Measurements from ENCODE around the gene MRPS9.

Gene MRPS9

GRCh38 chr2:105125920-105126319 is 88.1 kb downstream of the MRPS9 start:
- DNase-seq = no peak

GRCh38 chr2:105126336-105126735 is 88.5 kb downstream of the MRPS9 start:
- no peak for DNase-seq

- DNase-seq = no peak
Observed at GRCh38 chr2:105127289-105127915, 89.5 kb downstream of the MRPS9 start.

- no peak for DNase-seq
Observed at GRCh38 chr2:105129722-105130232, 91.9 kb downstream of the MRPS9 start.

GRCh38 chr2:105130546-105130945 is 92.7 kb downstream of the MRPS9 start:
- no peak for DNase-seq

- DNase-seq = peak; percentile 53
Observed at GRCh38 chr2:105134081-105134480, 96.2 kb downstream of the MRPS9 start.

DNA sequence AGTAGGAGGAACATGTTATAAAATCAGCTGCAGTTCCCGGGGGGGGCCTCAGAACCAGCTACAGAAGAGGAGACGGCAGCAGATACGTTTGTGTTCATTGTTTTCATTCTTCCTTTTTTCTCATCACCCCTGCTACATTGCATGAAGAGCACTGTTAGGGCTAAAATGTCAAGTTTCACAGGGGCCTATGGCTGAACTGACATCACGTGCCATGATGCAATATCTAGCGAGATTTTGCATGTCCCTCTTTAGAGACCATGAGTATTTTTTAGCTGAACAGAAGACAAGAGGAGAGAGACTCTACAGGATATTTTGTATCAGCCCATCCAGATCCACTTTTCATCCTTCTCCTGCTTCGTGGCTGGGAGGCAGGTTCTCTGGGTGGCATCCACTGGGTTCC is 97.6 kb downstream of the MRPS9 start:
- no peak for DNase-seq

- DNase-seq = no peak
Observed at GRCh38 chr2:105136394-105136793, 98.5 kb downstream of the MRPS9 start.

DNA sequence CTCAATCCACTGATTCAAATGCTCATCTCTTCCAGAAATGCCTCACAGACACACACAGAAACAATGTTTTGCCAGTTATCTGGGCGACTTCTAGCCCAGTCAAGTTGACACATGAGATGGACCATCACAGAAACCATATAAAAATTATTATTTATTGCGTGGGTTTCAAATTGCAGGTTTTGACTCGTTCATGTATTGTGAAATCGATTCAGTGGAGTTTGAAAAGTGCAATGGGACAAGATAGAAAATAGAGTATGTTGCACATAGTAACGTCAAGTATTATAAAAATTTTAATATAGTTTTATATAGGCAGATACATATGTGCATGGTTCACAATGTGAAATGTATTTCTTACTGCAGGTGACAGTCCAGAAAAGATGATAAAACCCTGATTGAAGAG is 100.8 kb downstream of the MRPS9 start:
- DNase-seq = no peak

GRCh38 chr2:105139556-105140239 is 101.8 kb downstream of the MRPS9 start:
- peak; percentile 80 for DNase-seq

GRCh38 chr2:105140240-105140568 is 102.3 kb downstream of the MRPS9 start:
- no peak for DNase-seq

DNA sequence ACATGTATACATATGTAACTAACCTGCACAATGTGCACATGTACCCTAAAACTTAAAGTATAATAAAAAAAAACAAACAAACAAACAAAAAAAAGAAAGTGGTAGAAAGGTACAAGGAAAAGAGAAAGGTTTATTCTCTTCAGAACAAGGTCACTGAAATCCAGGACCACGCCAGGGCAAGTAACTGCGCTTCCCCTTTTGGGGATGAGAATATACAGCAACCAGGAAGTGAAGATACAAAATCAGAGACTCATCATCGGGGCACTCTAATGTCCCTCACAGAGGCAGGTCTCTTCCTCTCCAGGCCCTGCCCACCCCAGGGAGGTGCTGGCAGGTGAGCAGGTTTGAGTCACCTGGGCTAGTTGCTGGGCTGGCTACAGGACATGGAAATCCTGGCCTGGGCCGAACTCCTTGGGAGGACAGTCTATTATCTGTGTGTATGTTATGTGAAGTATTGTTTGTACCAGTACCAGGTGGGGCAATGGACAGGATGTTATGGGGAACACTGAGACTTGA is 103.3 kb downstream of the MRPS9 start:
- DNase-seq = no peak

- no peak for DNase-seq
Observed at GRCh38 chr2:105142239-105142638, 104.4 kb downstream of the MRPS9 start.

DNA sequence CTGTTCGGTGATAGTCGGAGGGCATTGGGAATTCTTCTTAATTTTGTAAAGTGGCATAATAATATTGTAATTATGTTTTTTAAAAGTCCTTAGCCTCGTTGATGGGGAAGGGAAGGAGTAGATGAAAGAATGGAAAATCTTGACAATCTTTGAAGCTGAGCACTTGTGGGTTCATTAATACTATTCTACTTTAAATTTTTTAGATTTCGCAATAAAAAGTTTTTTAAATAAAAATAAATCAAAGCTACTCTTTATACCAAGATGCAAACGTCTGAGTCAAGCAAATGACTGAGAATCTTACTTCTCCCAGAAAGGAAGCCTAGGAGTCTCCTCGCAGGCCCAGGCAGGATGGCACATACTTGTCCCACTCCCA is 105.2 kb downstream of the MRPS9 start:
- DNase-seq = no peak

- DNase-seq = peak; percentile 52
Observed at GRCh38 chr2:105143467-105144151, 105.7 kb downstream of the MRPS9 start.

- no peak for DNase-seq
Observed at GRCh38 chr2:105144152-105144940, 106.5 kb downstream of the MRPS9 start.

DNA sequence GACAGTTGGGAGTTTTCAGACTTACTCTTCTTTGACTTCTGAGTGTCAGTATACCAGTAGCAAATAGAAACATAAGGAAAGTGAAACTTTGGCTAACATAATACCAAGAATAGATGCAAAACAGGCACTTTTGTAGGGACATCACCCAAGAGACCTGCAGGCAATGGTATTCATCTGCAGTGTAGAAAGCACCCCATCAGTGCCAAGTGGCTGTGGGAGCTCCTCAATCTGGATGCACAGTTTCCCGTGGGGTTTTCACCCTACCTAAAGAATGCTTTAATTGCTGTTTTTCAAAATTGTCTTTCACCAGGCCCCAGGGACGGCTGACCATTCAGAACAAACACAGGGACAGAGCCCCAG is 107.1 kb downstream of the MRPS9 start:
- no peak for DNase-seq

DNA sequence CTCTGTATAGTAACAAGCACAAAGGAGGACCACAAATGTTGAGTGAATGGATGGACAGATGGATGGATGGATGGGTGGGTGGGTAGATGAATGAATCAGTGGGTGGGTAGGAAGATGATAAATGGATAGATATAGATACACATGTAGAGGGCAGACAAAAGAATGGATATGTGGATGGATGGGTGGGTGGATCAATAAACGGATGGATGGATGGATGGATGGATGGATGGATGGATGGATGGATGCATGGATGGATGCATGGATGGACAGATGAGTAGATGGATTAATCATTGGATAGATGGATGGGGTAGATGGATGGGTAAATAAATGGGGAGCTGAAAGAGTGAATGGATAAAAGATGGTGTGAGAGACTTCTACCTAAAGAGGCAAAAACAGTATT is 111.4 kb downstream of the MRPS9 start:
- no peak for DNase-seq
